RWPE2 (cell line): ENCODE data around the gene PSTPIP2.

Experiments
- ATAC-seq: fragments of 200-7000 bp; cut with Tn5 transposase; 3 replicates; pipeline ENCODE4 v1.9.1; 2021; ENCODE audit warnings: low read depth
- DNase-seq: peaks from one replicate; pipeline ENCODE4 v3.0.0-alpha.2; 2020; ENCODE audit warnings: low spot score
- H3K27ac ChIP-seq: fragments of 450-650 bp; 2 replicates; pipeline ENCODE4 v1.5.1; 2017; ENCODE audit warnings: mild to moderate bottlenecking; ENCODE audit not compliant: poor library complexity, severe bottlenecking
- H3K27me3 ChIP-seq: fragments of 250-450 bp; sonication (Bioruptor Pico); 2 replicates; pipeline ENCODE4 v1.5.1; 2021; ENCODE audit warnings: mild to moderate bottlenecking, moderate library complexity; ENCODE audit not compliant: insufficient read depth, poor library complexity, severe bottlenecking
- H3K36me3 ChIP-seq: fragments of 250-450 bp; sonication (Bioruptor Pico); 2 replicates; pipeline ENCODE4 v1.5.1; 2020; ENCODE audit warnings: low read depth, mild to moderate bottlenecking, moderate library complexity
- H3K4me1 ChIP-seq: fragments of 250-450 bp; sonication (Bioruptor Pico); 2 replicates; pipeline ENCODE4 v1.5.1; 2021; ENCODE audit warnings: mild to moderate bottlenecking, moderate library complexity; ENCODE audit not compliant: insufficient read depth, poor library complexity, severe bottlenecking
- H3K4me3 ChIP-seq: fragments of 250-450 bp; sonication (Bioruptor Pico); 2 replicates; pipeline ENCODE4 v1.5.1; 2021; ENCODE audit warnings: mild to moderate bottlenecking, moderate library complexity; ENCODE audit not compliant: severe bottlenecking
- H3K9me3 ChIP-seq: fragments of 250-450 bp; sonication (Bioruptor Pico); 2 replicates; pipeline ENCODE4 v1.5.1; 2021; ENCODE audit warnings: mild to moderate bottlenecking, moderate library complexity; ENCODE audit not compliant: severe bottlenecking
- CTCF ChIP-seq: fragments of 450-650 bp; IDR thresholded peaks from one replicate; pipeline ENCODE4 v1.5.1; 2017; ENCODE audit warnings: mild to moderate bottlenecking, moderate library complexity; ENCODE audit not compliant: poor library complexity, severe bottlenecking

PSTPIP2 gene

GRCh38 chr18:46071653-46072375 is at the start of gene PSTPIP2:
Gene PSTPIP2, minus strand, starts transcription at chr18:46072260. Its CDS starts 72 bp downstream, at chr18:46072188.
- Histone ChIP-seq H3K4me3 (peak within 1 kb of the TSS; percentile 88), H3K27me3 (no peaks in the 10 kb centered on the region), H3K27ac (peak within 1 kb of the TSS; percentile 76), H3K9me3 (no peaks in the 10 kb centered on the region), H3K4me1 (peaks cover 25% of the 10 kb centered on the region), H3K36me3 (no peaks in the 10 kb centered on the region)
- ATAC-seq (peak; percentile 77), DNase-seq (peak; percentile 77)
- peak; percentile 6 for TF ChIP-seq CTCF

DNA sequence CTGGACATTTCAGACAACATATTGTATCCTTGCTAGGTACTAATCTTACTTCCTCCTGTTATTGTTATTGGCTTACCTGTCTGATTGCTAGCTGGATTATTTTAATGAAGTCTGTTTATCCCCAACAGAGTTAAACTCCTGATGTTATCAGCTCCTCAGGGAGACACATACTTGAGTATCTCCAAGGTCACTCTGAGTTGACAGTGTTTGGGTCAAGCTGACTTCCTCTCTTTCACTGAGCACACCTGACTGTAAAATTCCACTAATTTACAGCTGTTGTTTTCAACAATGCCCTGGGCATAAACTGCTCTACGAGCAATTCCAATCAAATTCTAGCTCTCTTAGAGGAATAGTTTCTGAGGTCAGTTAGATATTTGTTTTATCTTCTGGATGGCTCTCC is 41.7 kb upstream of the PSTPIP2 start:
- H3K27me3 ChIP-seq, result no peaks in the 10 kb centered on the region
- H3K27ac ChIP-seq, result no peak overlapping the region
- H3K4me1 ChIP-seq, result no peaks in the 10 kb centered on the region
- no peak for TF ChIP-seq CTCF
- no peak overlapping the region for H3K4me3 ChIP-seq
- DNase-seq, result no peak
- no peaks in the 10 kb centered on the region for H3K9me3 ChIP-seq
- no peak for ATAC-seq
- peaks cover 35% of the 10 kb centered on the region for H3K36me3 ChIP-seq

- ATAC-seq (no peak), DNase-seq (no peak)
- H3K4me1 ChIP-seq, result peaks cover 4% of the 10 kb centered on the region
- no peak overlapping the region for H3K4me3 ChIP-seq
- no peak overlapping the region for H3K27ac ChIP-seq
- H3K36me3 ChIP-seq, result peaks cover 61% of the 10 kb centered on the region
- no peaks in the 10 kb centered on the region for H3K27me3 ChIP-seq
- no peak for TF ChIP-seq CTCF
- no peaks in the 10 kb centered on the region for H3K9me3 ChIP-seq
Observed at GRCh38 chr18:46110406-46110805, 38.3 kb upstream of the PSTPIP2 start.

- H3K27ac ChIP-seq, result no peak overlapping the region
- no peaks in the 10 kb centered on the region for H3K9me3 ChIP-seq
- H3K4me1 ChIP-seq, result peaks cover 4% of the 10 kb centered on the region
- DNase-seq, result no peak
- H3K4me3 ChIP-seq, result no peak overlapping the region
- no peak for ATAC-seq
- no peak for TF ChIP-seq CTCF
- no peaks in the 10 kb centered on the region for H3K27me3 ChIP-seq
- peaks cover 54% of the 10 kb centered on the region for H3K36me3 ChIP-seq
Observed at GRCh38 chr18:46109386-46109785, 37.3 kb upstream of the PSTPIP2 start.
